ENCODE measurements around the gene GDF15.

DNA sequence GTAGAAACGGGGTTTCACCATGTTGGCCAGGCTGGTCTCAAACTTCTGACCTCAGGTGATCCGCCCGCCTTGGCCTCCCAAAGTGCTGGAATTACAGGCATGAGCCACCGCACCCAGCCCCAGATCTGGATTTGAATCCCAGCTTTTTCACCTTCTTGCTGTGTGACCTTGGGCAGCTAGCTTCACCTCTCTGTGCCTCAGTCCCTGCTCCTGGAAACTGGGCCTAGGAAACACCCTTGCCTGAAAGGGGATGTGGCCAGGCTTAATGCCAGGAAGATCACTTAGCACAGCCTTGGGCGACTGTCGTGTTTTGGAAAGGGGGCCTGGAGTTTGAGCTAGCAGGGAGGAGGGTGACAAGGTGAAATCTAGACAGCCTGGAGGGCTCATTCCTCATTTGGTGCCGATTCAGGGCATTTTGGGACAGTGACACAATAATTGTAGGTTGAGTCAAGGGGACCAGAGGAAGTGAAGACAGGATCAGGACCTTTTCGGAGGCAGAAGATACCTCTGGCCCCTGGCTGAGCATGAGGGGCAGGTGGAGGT, 43.8 kb upstream of the GDF15 start:
- TF ChIP-seq, protein P1, sequence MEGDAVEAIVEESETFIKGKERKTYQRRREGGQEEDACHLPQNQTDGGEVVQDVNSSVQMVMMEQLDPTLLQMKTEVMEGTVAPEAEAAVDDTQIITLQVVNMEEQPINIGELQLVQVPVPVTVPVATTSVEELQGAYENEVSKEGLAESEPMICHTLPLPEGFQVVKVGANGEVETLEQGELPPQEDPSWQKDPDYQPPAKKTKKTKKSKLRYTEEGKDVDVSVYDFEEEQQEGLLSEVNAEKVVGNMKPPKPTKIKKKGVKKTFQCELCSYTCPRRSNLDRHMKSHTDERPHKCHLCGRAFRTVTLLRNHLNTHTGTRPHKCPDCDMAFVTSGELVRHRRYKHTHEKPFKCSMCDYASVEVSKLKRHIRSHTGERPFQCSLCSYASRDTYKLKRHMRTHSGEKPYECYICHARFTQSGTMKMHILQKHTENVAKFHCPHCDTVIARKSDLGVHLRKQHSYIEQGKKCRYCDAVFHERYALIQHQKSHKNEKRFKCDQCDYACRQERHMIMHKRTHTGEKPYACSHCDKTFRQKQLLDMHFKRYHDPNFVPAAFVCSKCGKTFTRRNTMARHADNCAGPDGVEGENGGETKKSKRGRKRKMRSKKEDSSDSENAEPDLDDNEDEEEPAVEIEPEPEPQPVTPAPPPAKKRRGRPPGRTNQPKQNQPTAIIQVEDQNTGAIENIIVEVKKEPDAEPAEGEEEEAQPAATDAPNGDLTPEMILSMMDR (conservative IDR thresholded peaks at IDR 0.05; ENCODE audit: low read depth in 2 of 2), result no peak
- TF ChIP-seq ZNF114 (CRISPR knock-in tag; IDR thresholded peaks at IDR 0.05), result no peak
- TF ChIP-seq, protein P2, sequence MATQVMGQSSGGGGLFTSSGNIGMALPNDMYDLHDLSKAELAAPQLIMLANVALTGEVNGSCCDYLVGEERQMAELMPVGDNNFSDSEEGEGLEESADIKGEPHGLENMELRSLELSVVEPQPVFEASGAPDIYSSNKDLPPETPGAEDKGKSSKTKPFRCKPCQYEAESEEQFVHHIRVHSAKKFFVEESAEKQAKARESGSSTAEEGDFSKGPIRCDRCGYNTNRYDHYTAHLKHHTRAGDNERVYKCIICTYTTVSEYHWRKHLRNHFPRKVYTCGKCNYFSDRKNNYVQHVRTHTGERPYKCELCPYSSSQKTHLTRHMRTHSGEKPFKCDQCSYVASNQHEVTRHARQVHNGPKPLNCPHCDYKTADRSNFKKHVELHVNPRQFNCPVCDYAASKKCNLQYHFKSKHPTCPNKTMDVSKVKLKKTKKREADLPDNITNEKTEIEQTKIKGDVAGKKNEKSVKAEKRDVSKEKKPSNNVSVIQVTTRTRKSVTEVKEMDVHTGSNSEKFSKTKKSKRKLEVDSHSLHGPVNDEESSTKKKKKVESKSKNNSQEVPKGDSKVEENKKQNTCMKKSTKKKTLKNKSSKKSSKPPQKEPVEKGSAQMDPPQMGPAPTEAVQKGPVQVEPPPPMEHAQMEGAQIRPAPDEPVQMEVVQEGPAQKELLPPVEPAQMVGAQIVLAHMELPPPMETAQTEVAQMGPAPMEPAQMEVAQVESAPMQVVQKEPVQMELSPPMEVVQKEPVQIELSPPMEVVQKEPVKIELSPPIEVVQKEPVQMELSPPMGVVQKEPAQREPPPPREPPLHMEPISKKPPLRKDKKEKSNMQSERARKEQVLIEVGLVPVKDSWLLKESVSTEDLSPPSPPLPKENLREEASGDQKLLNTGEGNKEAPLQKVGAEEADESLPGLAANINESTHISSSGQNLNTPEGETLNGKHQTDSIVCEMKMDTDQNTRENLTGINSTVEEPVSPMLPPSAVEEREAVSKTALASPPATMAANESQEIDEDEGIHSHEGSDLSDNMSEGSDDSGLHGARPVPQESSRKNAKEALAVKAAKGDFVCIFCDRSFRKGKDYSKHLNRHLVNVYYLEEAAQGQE (IDR thresholded peaks at IDR 0.05; ENCODE audit: unreplicated experiment), result no peak

All from GM23338 (cell line).